HL-60/S4 (cell line): ENCODE results near the gene SH3RF3.
"Not testable (repeated sequence)": the region's sequence is repeated elsewhere in the genome, so short reads cannot be mapped to it uniquely, and the experiment has no call there.

ENCODE experiments used
- in situ Hi-C: fragments of 300-500 bp; cut with MboI; formaldehyde crosslinking; loops from 2 replicates; pipeline ENCODE4 v1.14.3; 2022; ENCODE audit warnings: low sequenced_read_pairs

The SH3RF3 gene

DNA sequence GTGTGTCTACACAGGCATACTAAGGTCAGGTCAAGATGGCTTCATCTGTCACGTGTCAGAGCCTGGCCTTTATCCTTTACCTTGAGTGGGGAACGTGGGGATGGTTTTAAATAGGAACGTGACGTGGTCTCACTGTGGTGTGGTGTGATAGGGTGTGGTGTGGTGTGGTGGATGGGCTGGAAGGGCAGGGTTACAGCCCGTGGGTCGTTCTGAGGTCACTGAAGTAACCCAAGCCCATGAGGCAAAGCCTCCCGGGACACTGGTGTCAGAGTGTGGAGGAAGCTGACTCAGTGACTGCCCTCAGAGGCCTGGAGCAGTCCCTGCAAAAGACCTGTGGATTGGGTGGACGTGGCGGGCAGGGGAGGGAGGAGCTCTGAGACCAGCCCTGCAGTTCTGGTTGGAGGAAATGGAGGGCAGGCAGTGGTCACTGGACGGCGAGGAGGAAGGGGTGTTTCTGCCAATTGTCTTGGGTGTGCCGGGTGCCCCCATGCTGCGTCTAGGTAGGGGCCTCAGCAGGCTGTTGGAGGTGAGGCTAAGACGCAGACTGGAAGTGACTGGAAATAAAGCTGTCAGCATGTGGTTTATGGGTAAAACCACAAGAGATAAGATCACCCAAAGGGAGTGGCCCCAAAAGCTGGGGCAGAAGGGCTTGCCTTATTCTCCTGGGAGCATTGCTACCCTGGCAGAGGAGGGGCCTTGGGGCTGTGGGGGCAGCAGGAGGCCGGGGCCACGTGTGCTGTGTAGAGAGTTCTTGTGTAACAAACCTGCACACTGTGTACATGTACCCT, 84.8 kb downstream of the SH3RF3 start:
- in situ Hi-C loops: no loop called here

GRCh38 chr2:109214651-109215371, 85.8 kb downstream of the SH3RF3 start:
- in situ Hi-C loops: no loop called here

GRCh38 chr2:109215866-109216265, 86.9 kb downstream of the SH3RF3 start:
- in situ Hi-C loops: no loop called here

DNA sequence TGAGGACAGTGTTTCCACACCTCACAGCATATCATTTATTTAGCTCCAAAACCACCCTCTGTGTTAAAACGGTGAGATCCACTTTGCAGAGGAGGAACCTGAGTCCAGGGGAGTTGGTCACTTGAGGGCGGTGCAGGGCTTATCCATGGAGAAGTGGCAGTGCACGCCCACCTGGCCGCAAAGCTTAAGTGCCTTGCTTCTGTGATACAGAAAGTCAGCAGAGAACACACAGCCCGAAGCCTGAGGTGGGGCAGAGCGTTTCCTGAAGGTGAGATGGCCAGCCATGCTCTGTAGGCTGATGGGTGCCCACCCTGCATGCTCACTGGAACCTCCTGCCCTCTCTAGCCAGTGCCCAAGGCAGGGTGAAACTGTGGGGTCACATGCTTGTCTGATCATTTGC, 87.3 kb downstream of the SH3RF3 start:
- in situ Hi-C loops: no loop called here

GRCh38 chr2:109217362-109218086, 88.5 kb downstream of the SH3RF3 start:
- in situ Hi-C loops: no loop called here

DNA sequence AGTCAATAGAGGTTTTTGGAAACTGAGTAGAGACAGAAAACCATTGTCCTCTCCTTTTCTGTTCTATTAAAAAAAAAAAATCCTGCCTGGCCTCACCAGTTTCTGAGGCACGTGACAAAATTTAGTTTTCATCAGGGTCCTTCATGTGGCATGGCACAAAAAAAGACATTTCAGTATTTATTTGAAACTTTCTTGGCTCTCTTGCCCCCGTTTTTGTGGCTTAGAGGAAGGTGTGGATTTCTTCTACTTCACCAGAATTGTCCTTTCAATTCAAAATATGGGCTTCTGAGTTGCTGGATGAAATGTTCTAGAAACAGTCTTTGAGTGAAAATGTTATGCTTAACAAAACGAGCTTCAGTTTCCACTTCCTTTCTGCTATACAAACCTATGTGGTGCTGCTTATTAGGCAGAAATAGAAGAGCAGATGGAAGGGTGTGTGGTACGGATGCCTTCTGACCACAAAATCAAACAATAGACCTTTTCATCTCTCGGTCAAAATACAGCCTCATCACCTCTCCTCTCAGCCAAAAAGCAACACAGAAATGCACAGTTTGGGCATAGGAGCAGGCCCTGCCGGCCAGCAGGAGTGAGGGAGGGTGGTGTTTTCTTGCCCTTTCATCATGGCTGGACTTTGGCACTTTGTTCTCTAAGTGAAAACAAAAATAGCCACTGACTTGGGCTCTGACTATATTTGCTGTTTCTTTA, 89.2 kb downstream of the SH3RF3 start:
- in situ Hi-C loops: no loop called here

DNA sequence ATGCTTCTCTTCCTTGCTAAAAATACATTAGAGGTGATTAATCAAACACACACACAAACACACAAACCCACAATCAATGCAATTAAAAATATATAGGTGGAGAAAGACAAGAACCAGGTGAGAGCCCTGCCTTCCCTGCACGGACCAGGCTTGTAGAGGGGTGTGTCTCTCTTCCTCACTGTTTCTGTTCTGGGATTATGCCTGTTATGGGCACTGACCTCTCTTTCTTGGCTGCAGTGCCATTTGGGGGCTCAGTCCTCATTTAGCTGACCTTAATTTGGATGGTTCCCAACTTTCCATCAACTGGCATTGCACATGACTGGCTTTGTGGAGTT, 89.8 kb downstream of the SH3RF3 start:
- in situ Hi-C loops: no loop called here

GRCh38 chr2:109220860-109221259, 91.9 kb downstream of the SH3RF3 start:
- in situ Hi-C loops: no loop called here

GRCh38 chr2:109221316-109221715, 92.3 kb downstream of the SH3RF3 start:
- in situ Hi-C loops: not testable (repeated sequence)

DNA sequence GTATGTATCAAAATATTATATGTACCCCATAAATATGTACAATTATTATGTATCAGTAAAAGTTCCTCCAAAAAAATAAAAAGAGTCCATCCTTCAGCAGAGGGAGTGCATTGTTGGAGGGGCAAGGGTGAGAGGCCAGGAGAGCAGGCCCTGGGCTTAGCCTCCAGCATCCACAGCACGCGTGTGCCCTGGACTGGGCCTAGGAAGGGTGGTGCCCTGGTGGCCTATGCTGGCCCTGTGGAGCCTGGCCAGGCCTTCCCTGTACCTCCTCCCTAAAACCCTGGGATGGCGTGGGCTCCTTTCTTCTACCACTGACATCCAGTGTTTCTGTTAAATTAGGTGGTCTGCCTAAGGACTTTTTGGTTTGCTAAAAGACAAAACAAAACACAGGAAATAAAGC, 93.4 kb downstream of the SH3RF3 start:
- in situ Hi-C loops: no loop called here

DNA sequence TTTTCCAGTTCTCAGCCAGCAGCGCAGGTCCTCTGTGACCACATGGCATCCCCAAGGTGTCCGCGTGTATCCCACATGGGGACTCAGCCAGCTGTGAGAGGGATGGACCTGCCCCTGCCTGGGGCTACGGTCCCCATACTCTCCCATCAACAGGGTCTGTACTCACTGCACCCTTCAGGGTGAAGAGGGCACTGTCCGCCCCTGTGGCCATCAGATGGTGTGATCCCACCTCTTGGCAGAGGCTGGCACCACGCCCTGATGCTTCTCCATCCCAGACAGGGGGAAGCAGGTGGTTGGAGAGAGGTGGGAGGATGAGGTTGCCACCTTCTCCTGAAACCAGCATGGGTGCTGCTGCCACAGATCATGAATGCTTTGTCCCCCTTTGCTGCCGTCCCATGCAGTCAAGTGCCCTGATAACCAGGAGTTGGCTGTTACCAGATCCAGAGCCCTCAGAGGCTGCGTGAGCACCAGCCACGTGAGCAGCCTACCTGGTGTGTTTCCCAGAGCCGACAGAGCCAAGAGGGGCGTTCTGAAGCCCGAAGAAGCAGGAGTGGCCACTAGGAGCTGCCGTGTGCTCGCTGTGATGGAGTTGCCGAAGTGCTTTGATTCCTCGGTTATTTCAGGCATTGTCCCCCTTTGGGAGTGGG, 93.9 kb downstream of the SH3RF3 start:
- in situ Hi-C loops: no loop called here

DNA sequence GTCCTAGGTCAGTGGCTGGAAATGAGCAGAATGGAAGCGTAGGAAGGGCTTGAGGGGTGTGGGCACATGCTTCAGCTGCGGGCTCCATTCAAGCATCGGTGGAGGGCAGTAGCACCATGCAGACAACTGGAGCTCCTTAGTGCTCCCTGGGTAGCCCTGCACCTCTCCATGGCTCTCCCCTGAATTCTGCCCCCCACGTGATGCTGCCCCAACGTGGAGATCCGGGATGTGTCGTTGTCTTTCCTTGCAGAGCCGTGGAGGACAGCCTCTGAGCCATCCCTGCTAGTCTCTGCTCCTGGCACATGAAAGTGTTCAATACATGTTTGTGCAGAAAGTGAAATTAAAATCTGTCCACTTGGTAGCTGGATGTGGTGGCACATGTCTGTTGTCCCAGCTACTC, 94.5 kb downstream of the SH3RF3 start:
- in situ Hi-C loops: no loop called here

GRCh38 chr2:109224341-109224740, 95.3 kb downstream of the SH3RF3 start:
- in situ Hi-C loops: not testable (repeated sequence)

- in situ Hi-C loops: no loop called here
These were observed 96.3 kb downstream of the SH3RF3 start for GRCh38 chr2:109225170-109225782.

- in situ Hi-C loops: no loop called here
These were observed 97.1 kb downstream of the SH3RF3 start for GRCh38 chr2:109226128-109226527.

DNA sequence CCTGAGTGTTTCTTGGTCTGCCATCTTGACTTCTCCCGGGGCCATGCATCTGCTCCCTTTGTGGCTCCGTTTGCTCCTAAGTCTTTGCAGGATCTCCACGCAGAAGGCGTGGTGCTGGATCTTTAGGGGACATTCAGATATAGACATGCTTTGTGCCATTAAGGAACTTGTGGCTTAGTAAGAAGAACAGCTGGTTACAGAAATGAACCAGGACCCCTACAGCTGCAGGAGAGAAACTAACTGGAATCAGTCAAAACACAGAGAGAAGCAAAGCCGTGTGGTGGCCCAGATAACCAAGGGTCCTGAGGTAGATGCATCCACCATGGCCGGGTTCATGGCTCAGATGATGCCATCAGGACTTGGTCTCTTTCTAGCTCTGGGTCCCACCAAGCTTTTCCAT, 97.6 kb downstream of the SH3RF3 start:
- in situ Hi-C loops: no loop called here

GRCh38 chr2:109229094-109229675, 100.2 kb downstream of the SH3RF3 start:
- in situ Hi-C loops: no loop called here

DNA sequence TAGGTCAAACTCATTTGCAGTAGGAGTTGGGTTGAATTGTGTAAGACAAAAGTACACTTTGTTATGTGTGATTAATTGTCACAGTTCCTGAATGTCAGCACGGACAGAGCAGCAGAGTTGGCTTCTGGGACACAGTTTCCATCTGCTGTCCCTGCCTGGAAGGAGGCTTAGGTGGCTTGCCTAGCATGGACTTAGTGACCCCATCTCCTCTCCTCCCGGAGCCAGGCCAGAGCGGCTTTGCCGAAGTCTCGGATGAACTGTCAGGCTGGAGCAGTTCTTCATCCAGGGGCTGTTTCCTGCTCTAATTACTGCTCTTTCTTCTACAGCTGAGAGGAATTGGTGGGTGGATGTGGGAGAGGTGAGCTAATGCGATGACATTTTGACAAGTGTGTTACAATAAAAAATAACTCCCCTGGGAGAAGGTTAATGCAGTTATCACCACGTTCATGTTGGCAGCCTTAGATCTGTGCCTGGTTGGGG, 102.0 kb downstream of the SH3RF3 start:
- in situ Hi-C loops: no loop called here

- in situ Hi-C loops: no loop called here
These were observed 102.4 kb downstream of the SH3RF3 start for GRCh38 chr2:109231428-109231827.
